RWPE2 (cell line): ENCODE results near the gene SLC18A2.

Experiments
- ATAC-seq: fragments of 200-7000 bp; cut with Tn5 transposase; 3 replicates; pipeline ENCODE4 v1.9.1; 2021; ENCODE audit warnings: low read depth
- DNase-seq: peaks from one replicate; pipeline ENCODE4 v3.0.0-alpha.2; 2020; ENCODE audit warnings: low spot score
- H3K27ac ChIP-seq: fragments of 450-650 bp; 2 replicates; pipeline ENCODE4 v1.5.1; 2017; ENCODE audit warnings: mild to moderate bottlenecking; ENCODE audit not compliant: poor library complexity, severe bottlenecking
- H3K27me3 ChIP-seq: fragments of 250-450 bp; sonication (Bioruptor Pico); 2 replicates; pipeline ENCODE4 v1.5.1; 2021; ENCODE audit warnings: mild to moderate bottlenecking, moderate library complexity; ENCODE audit not compliant: insufficient read depth, poor library complexity, severe bottlenecking
- H3K36me3 ChIP-seq: fragments of 250-450 bp; sonication (Bioruptor Pico); 2 replicates; pipeline ENCODE4 v1.5.1; 2020; ENCODE audit warnings: low read depth, mild to moderate bottlenecking, moderate library complexity
- H3K4me1 ChIP-seq: fragments of 250-450 bp; sonication (Bioruptor Pico); 2 replicates; pipeline ENCODE4 v1.5.1; 2021; ENCODE audit warnings: mild to moderate bottlenecking, moderate library complexity; ENCODE audit not compliant: insufficient read depth, poor library complexity, severe bottlenecking
- H3K4me3 ChIP-seq: fragments of 250-450 bp; sonication (Bioruptor Pico); 2 replicates; pipeline ENCODE4 v1.5.1; 2021; ENCODE audit warnings: mild to moderate bottlenecking, moderate library complexity; ENCODE audit not compliant: severe bottlenecking
- H3K9me3 ChIP-seq: fragments of 250-450 bp; sonication (Bioruptor Pico); 2 replicates; pipeline ENCODE4 v1.5.1; 2021; ENCODE audit warnings: mild to moderate bottlenecking, moderate library complexity; ENCODE audit not compliant: severe bottlenecking
- CTCF ChIP-seq: fragments of 450-650 bp; IDR thresholded peaks from one replicate; pipeline ENCODE4 v1.5.1; 2017; ENCODE audit warnings: mild to moderate bottlenecking, moderate library complexity; ENCODE audit not compliant: poor library complexity, severe bottlenecking

Gene SLC18A2

GRCh38 chr10:117240621-117241529 is at the start of gene SLC18A2:
Gene SLC18A2 (plus strand): TSS chr10:117241114. CDS start chr10:117241694, 580 bp downstream.
- Histone ChIP-seq H3K4me3 (peak within 1 kb of the TSS; percentile 21), H3K9me3 (no peaks in the 10 kb centered on the region), H3K27me3 (peaks cover 44% of the 10 kb centered on the region), H3K4me1 (no peaks in the 10 kb centered on the region), H3K27ac (no peak within 1 kb of the TSS), H3K36me3 (no peaks in the 10 kb centered on the region)
- no peak for TF ChIP-seq CTCF
- DNase-seq: no peak
- no peak for ATAC-seq

GRCh38 chr10:117197189-117197588 is 43.7 kb upstream of the SLC18A2 start, which contains the start of gene KCNK18:
Gene KCNK18 (plus strand): TSS chr10:117197489. CDS start chr10:117197489, 0 bp downstream.
- no peaks in the 10 kb centered on the region for H3K27me3 ChIP-seq
- DNase-seq (no peak), ATAC-seq (no peak)
- H3K27ac ChIP-seq: no peak within 1 kb of the TSS
- no peak within 1 kb of the TSS for H3K4me3 ChIP-seq
- H3K36me3 ChIP-seq: no peaks in the 10 kb centered on the region
- H3K4me1 ChIP-seq: no peaks in the 10 kb centered on the region
- TF ChIP-seq CTCF: no peak
- no peaks in the 10 kb centered on the region for H3K9me3 ChIP-seq

GRCh38 chr10:117198088-117198487 is 42.8 kb upstream of the SLC18A2 start:
- no peaks in the 10 kb centered on the region for H3K9me3 ChIP-seq
- TF ChIP-seq CTCF: no peak
- H3K36me3 ChIP-seq: no peaks in the 10 kb centered on the region
- DNase-seq (no peak), ATAC-seq (no peak)
- no peak overlapping the region for H3K27ac ChIP-seq
- no peaks in the 10 kb centered on the region for H3K27me3 ChIP-seq
- no peak overlapping the region for H3K4me3 ChIP-seq
- no peaks in the 10 kb centered on the region for H3K4me1 ChIP-seq

- Histone ChIP-seq H3K27ac (no peak overlapping the region), H3K4me1 (no peaks in the 10 kb centered on the region), H3K36me3 (no peaks in the 10 kb centered on the region), H3K9me3 (no peaks in the 10 kb centered on the region), H3K27me3 (no peaks in the 10 kb centered on the region), H3K4me3 (no peak overlapping the region)
- DNase-seq: no peak
- no peak for ATAC-seq
- no peak for TF ChIP-seq CTCF
Observed at GRCh38 chr10:117201826-117202225, 39.1 kb upstream of the SLC18A2 start.

- no peak for ATAC-seq
Observed at GRCh38 chr10:117204316-117204715, 36.6 kb upstream of the SLC18A2 start.

More at GRCh38 chr10:117204316-117204715, 36.6 kb upstream of the SLC18A2 start:
- Histone ChIP-seq H3K27ac (no peak overlapping the region), H3K4me1 (no peaks in the 10 kb centered on the region), H3K27me3 (no peaks in the 10 kb centered on the region), H3K36me3 (no peaks in the 10 kb centered on the region), H3K4me3 (no peak overlapping the region), H3K9me3 (no peaks in the 10 kb centered on the region)
- TF ChIP-seq CTCF: no peak
- no peak for DNase-seq
